HepG2 (cell line): ENCODE data around the gene TULP4. TPM values are rescaled to one million over a fixed set of nuclear protein-coding genes. Genes with fewer than 3 reads are reported as not detected.

Experiments
- ATAC-seq: fragments of 200-7000 bp; cut with Tn5 transposase; 3 replicates; pipeline ENCODE4 v1.9.1; 2020; ENCODE audit warnings: mild to moderate bottlenecking, moderate library complexity
- BruUV-seq: library from RNA; stranded (reverse); fragments of 400-500 nt; replicated peaks from 2 replicates; lab custom pipeline; 2021; lab: Mats Ljungman, UMichigan
- CTCF ChIA-PET: fragments of 300-600 bp; formaldehyde crosslinking; extraction: SDS; loops from one replicate; lab custom pipeline; 2021; ENCODE audit warnings: low total read pairs, inconsistent platforms, low intra/inter-chr PET ratio; lab: Yijun Ruan, JAX
- POLR2A ChIA-PET: fragments of 350-600 bp; sonication (Branson Sonifier 250); formaldehyde crosslinking; loops from one replicate; lab custom pipeline; 2020; ENCODE audit warnings: antibody characterized with exemption, inconsistent platforms; lab: Yijun Ruan, JAX
- DNase-seq: peaks from one replicate; pipeline ENCODE4 v3.0.0-alpha.2; 2015; ENCODE audit warnings: low spot score
- FAIRE-seq: peaks from 3 replicates; lab custom pipeline; 2011; peaks lifted over from hg19 to GRCh38; lab: Jason Lieb, UNC
- H2AFZ ChIP-seq: one replicate; pipeline ENCODE4 v1.6.1; 2011; ENCODE audit warnings: low read length, inconsistent platforms
- H3K27ac ChIP-seq: fragments of 300-600 bp; 3 replicates; pipeline ENCODE4 v1.8.0; 2011; ENCODE audit warnings: mixed run types, mild to moderate bottlenecking, mixed read lengths, low read length, inconsistent platforms; ENCODE audit not compliant: insufficient read depth; ENCODE audit errors: extremely low read length
- H3K27me3 ChIP-seq, 2 experiments: fragments of 200-600 bp in 1 of 2; 2 replicates in 1 of 2; 3 replicates in 1 of 2; pipeline versions ENCODE4 v1.6.0 to v1.8.0; 2011; ENCODE audit warnings: low read length in 2 of 2, mild to moderate bottlenecking in 2 of 2, moderate library complexity in 2 of 2, inconsistent platforms in 1 of 2; ENCODE audit not compliant: insufficient read depth in 2 of 2, control insufficient read depth in 1 of 2
- H3K36me3 ChIP-seq, 2 experiments: fragments of 200-600 bp in 1 of 2; replicated peaks in 1 of 2; 2 replicates in 1 of 2; 3 replicates in 1 of 2; pipeline versions ENCODE4 v1.5.1 to v1.8.0; 2011; ENCODE audit warnings: low read length in 2 of 2, inconsistent platforms in 1 of 2; ENCODE audit not compliant: insufficient read depth in 2 of 2, control insufficient read depth in 1 of 2
- H3K4me1 ChIP-seq: 2 replicates; pipeline ENCODE4 v1.5.1; 2012; ENCODE audit warnings: low read length, inconsistent platforms; ENCODE audit not compliant: insufficient read depth
- H3K4me2 ChIP-seq: 2 replicates; pipeline ENCODE4 v1.6.0; 2011; ENCODE audit warnings: low read depth, low read length, inconsistent platforms
- H3K4me3 ChIP-seq, 3 experiments: fragments of 200-600 bp in 1 of 3; sonication (generic), shearing (Covaris generic) in 1 of 3; replicated peaks in 1 of 3; 2 replicates each; pipeline ENCODE4 v1.5.1; 2011 to 2016; ENCODE audit warnings: low read length in 3 of 3, inconsistent platforms in 2 of 3, low read depth in 2 of 3, mild to moderate bottlenecking in 2 of 3, control low read depth in 1 of 3, mixed read lengths in 1 of 3; ENCODE audit not compliant: insufficient read depth in 1 of 3
- H3K79me2 ChIP-seq: one replicate; pipeline ENCODE4 v1.6.1; 2011; ENCODE audit warnings: low read length, inconsistent platforms; ENCODE audit not compliant: insufficient read depth
- H3K9ac ChIP-seq: 2 replicates; pipeline ENCODE4 v1.6.0; 2011; ENCODE audit warnings: mild to moderate bottlenecking, low read depth, low read length, inconsistent platforms; ENCODE audit not compliant: insufficient read depth
- H3K9me3 ChIP-seq: 2 replicates; pipeline ENCODE4 v1.5.1; 2012; ENCODE audit warnings: mild to moderate bottlenecking, low read length
- H4K20me1 ChIP-seq: 2 replicates; pipeline ENCODE4 v1.6.0; 2011; ENCODE audit warnings: inconsistent platforms, mild to moderate bottlenecking, low read length, moderate library complexity; ENCODE audit not compliant: insufficient read depth
- ELF1 ChIP-seq: sonication (generic); formaldehyde crosslinking; IDR thresholded peaks from 2 replicates; pipeline ENCODE4 v1.4.0; 2020; ENCODE audit warnings: missing genetic modification reagents
- FOXM1 ChIP-seq: sonication (generic); formaldehyde crosslinking; IDR thresholded peaks from 2 replicates; pipeline ENCODE4 v1.5.0; 2020; ENCODE audit warnings: missing genetic modification reagents
- HCFC1 ChIP-seq: fragments of 150-350 bp; IDR thresholded peaks from 2 replicates; pipeline ENCODE4 v1.6.1; 2014; ENCODE audit warnings: low read depth, low read length
- ZNF780A ChIP-seq: sonication (generic); formaldehyde crosslinking; IDR thresholded peaks from 2 replicates; pipeline ENCODE4 v1.8.0; 2022; ENCODE audit warnings: mild to moderate bottlenecking, missing genetic modification reagents, moderate library complexity
- WGBS: methylation state at CpG from one replicate; pipeline ENCODE4 v1.1.6; 2017; ENCODE audit warnings: low lambda C conversion rate; 5-methylcytosine and 5-hydroxymethylcytosine counted together
- in situ Hi-C: cut with HindIII; loops from 2 replicates; pipeline ENCODE4 v1.10.0; 2017; ENCODE audit warnings: low pct_unique_long_range_greater_than_20kb; ENCODE audit not compliant: extremely low pct_ligation_motif_present
- intact Hi-C: fragments of 100-400 bp; cut with micrococcal nuclease; formaldehyde crosslinking; loops from one replicate; pipeline ENCODE4 v1.10.0; 2022; ENCODE audit not compliant: unreplicated experiment
- polyA plus RNA-seq, 8 experiments: library from polyadenylated mRNA; depleted of rRNA in 3 of 8; stranded (reverse) in 7 of 8; unstranded in 1 of 8; fragments of >200 nt; fragmentation: Illumina TruSeq in 4 of 8; extraction: Trizol in 4 of 8; gene quantifications; 2 replicates each; pipeline versions ENCODE4 v1.2.1 to v1.2.3, GENCODE V29; 2011 to 2016; ENCODE audit warnings: low read depth in 4 of 8, missing spikeins in 1 of 8, mixed read lengths in 1 of 8; ENCODE audit not compliant: insufficient read depth in 1 of 8
- total RNA-seq, 5 experiments: library from RNA; depleted of rRNA; stranded (reverse); fragments of >200 nt; fragmentation: Illumina TruSeq; extraction: Trizol; gene quantifications; 2 replicates each; pipeline ENCODE4 v1.2.3, GENCODE V29; 2016; ENCODE audit warnings: low read depth in 1 of 5

The TULP4 gene
- total and polyA plus RNA-seq, 2 of the 13 experiments (the other 11 are each of a cell fraction or from before 2014, with no cell fraction given), result 21.1 to 122 TPM

DNA sequence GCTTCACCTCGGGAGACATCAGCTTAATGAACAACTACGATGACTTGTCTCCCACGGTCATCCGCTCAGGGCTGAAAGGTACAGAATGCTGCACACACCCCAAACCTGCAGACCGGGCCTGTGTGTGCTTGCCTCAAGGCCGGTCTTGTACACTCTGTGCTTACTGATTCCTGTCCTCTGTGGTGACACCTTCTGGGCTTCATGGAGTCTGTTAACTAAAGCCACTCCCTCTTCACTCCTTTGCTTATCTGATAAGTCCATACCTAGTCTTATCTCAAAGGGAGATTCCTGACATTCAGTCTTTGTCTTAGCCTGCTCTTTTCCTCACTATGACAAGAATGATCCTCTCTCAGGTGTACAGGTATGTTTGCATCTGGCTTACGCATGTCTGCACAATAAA is 139.9 kb downstream of the TULP4 start:
- WGBS, result 95% methylated on average over 7 of the region's 7 CpGs
- POLR2A ChIA-PET, result no interaction called here
- no peak overlapping the region for H3K4me2 ChIP-seq
- H4K20me1 ChIP-seq, result no peaks in the 10 kb centered on the region
- H3K4me1 ChIP-seq, result no peaks in the 10 kb centered on the region
- BruUV-seq, result no TSS peak
- in situ Hi-C loops (no loop called here), intact Hi-C loops (no loop called here)
- no peak overlapping the region for H3K27ac ChIP-seq
- no peaks in the 10 kb centered on the region for H3K79me2 ChIP-seq
- H3K4me3 ChIP-seq, result no peak overlapping the region
- no peaks in the 10 kb centered on the region for H3K27me3 ChIP-seq
- H3K9ac ChIP-seq, result no peak overlapping the region
- no peak for DNase-seq
- peak; percentile 57 for ATAC-seq
- TF ChIP-seq ZNF780A (CRISPR knock-in tag) (0 out of 2 replicates have a peak, but pooled peaks have one; percentile 45), FOXM1 (CRISPR knock-in tag) (no peak)
- no peak for FAIRE-seq
- H2AFZ ChIP-seq, result no peak overlapping the region
- H3K9me3 ChIP-seq, result no peaks in the 10 kb centered on the region
- peaks cover 25 to 66% of the 10 kb centered on the region in 2 experiments for H3K36me3 ChIP-seq
- CTCF ChIA-PET, result no interaction called here

DNA sequence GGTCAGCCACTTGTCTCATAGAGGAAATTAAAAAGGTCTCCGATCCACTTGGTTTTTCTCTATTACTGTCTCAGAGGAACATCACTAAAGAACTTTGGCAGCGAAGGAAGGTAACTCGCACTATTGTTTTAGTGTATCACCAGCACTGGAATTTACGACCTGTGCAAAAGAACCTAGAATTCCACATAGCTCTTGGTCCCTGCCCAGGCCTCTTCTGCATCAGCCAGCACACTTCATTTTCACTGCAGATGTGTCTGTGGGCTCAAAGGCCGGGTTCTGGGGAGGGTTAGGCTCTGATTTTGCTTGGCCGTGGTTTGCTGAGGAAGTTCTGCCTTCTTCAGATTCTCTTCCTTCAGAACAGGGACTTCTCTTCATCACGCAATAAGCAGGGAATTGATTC is 144.9 kb downstream of the TULP4 start:
- Histone ChIP-seq H3K4me1 (no peaks in the 10 kb centered on the region), H2AFZ (no peak overlapping the region), H3K27me3 (no peaks in the 10 kb centered on the region), H4K20me1 (no peaks in the 10 kb centered on the region), H3K27ac (no peak overlapping the region), H3K79me2 (no peaks in the 10 kb centered on the region), H3K4me2 (no peak overlapping the region), H3K9me3 (no peaks in the 10 kb centered on the region), H3K4me3 (no peak overlapping the region), H3K9ac (no peak overlapping the region), H3K36me3 (peaks cover 10 to 59% of the 10 kb centered on the region in 2 experiments)
- ChIA-PET CTCF (no interaction called here), POLR2A (no interaction called here)
- in situ Hi-C loops (no loop called here), intact Hi-C loops (no loop called here)
- TF ChIP-seq HCFC1, result no peak
- TF ChIP-seq ELF1 (CRISPR knock-in tag), result no peak
- BruUV-seq, result no TSS peak
- WGBS, result 98% methylated on average over 7 of the region's 7 CpGs
- no peak for ATAC-seq
- FAIRE-seq, result no peak
- no peak for DNase-seq
